ENCODE results near the gene DNHD1. TPM values are rescaled to one million over a fixed set of nuclear protein-coding genes. Genes with fewer than 3 reads are reported as not detected.
A peak's percentile ranks its signal among the peaks of the same experiment; 100 is the strongest.

The DNHD1 gene
- total and polyA plus RNA-seq, 2 of the 4 experiments (the other 2 are of a cell fraction) = 1.8 to 3.6 TPM

- in situ Hi-C loops (cut with MboI; ENCODE audit: low sequenced_read_pairs) = no loop called here
- BruUV-seq (replicated peaks) = no TSS peak
Measured at GRCh38 chr11:6474806-6475500, 22.1 kb upstream of the DNHD1 start.

More at GRCh38 chr11:6474806-6475500, 22.1 kb upstream of the DNHD1 start:
- Histone ChIP-seq H4K8ac (ENCODE audit: low read depth in 2 of 2, low read length in 2 of 2) (peak overlapping the region; percentile 55 to 87), H3K14ac (replicated peaks; ENCODE audit: low read depth, low read length) (no peak overlapping the region), H3K27ac (ENCODE audit: insufficient read depth, low read length) (peak overlapping the region; percentile 0; the same call in 1 of the 2 replicates), H3K4me1 (ENCODE audit: control insufficient read depth, insufficient read depth, low read length) (peaks cover 6% of the 10 kb centered on the region), H2AK5ac (ENCODE audit: low read depth, low read length) (peak overlapping the region; percentile 33; the same call in 1 of the 2 replicates), H3K27me3 (ENCODE audit: control insufficient read depth, insufficient read depth, low read length) (no peaks in the 10 kb centered on the region), H4K5ac (ENCODE audit: low read depth, low read length) (peak overlapping the region; percentile 34), H2BK20ac (ENCODE audit: low read depth, low read length) (no peak overlapping the region), H4K91ac (ENCODE audit: insufficient read depth, low read depth, low read length) (no peak overlapping the region), H3K9ac (ENCODE audit: low read depth, low read length) (peak overlapping the region; percentile 82; the same call in 1 of the 2 replicates), H3K4me3 (ENCODE audit: insufficient read depth, low read depth, low read length) (no peak overlapping the region), H3K23ac (ENCODE audit: low read depth, low read length) (peak overlapping the region; percentile 25), H3K9me1 (ENCODE audit: insufficient read depth, low read length) (peaks cover 11% of the 10 kb centered on the region), H3K4ac (ENCODE audit: low read depth, low read length) (peak overlapping the region; percentile 68; the same call in 1 of the 2 replicates), H4K20me1 (ENCODE audit: insufficient read depth, low read length) (no peaks in the 10 kb centered on the region), H2AFZ (replicated peaks; ENCODE audit: low read length, poor library complexity) (no peak overlapping the region), H2BK5ac (ENCODE audit: low read depth, low read length, poor library complexity, severe bottlenecking) (no peak overlapping the region), H3K18ac (ENCODE audit: low read depth, low read length) (no peak overlapping the region), H2AK9ac (replicated peaks; ENCODE audit: low read depth, low read length, poor library complexity) (peak overlapping the region; percentile 70), H3K79me1 (ENCODE audit: low read depth in 1 of 2, low read length in 2 of 2) (peaks cover 25 to 69% of the 10 kb centered on the region in 2 experiments; a peak in 3 of 4 replicates), H2BK15ac (ENCODE audit: low read depth, low read length) (no peak overlapping the region), H3K36me3 (ENCODE audit: control insufficient read depth, insufficient read depth, low read length) (peaks cover 29% of the 10 kb centered on the region), H2BK120ac (ENCODE audit: low read depth, low read length) (no peak overlapping the region), H3K9me3 (ENCODE audit: control insufficient read depth, insufficient read depth, low read length) (no peaks in the 10 kb centered on the region), H3K4me2 (ENCODE audit: low read depth, low read length) (peak overlapping the region; percentile 92; the same call in 1 of the 2 replicates), H3K56ac (ENCODE audit: extremely low read depth, insufficient read depth, low read length) (peak overlapping the region; percentile 63; the same call in 1 of the 2 replicates)
- ChIA-PET POLR2A (ENCODE audit: unreplicated experiment) (interaction anchor here (0.6 kb wide), 1 partner anchor 282 kb away, joined by 3 read pairs; no protein-coding TSS in a partner anchor), CTCF (interaction anchor here (0.6 to 0.8 kb wide), 2 partner anchors 96 to 220 kb away, joined by 4 read pairs; no protein-coding TSS in a partner anchor)
- intact Hi-C loops (cut with micrococcal nuclease) = loop anchor here (1.0 kb wide), 1 partner anchor 137 kb away; the partner anchor contains the start of gene TAF10
- WGBS, 2 experiments (ENCODE audit: extremely low coverage in 2 of 2, insufficient read length in 1 of 2) = 83% methylated on average over 1 of the region's 3 CpGs; no CpG with 5 or more reads in 1 of the 2 experiments
- DNase-seq = peak; percentile 6
- dilution Hi-C loops (cut with HindIII; ENCODE audit: low sequenced_read_pairs, unreplicated experiment) = no loop called here
- ATAC-seq (ENCODE audit: low read depth) = no peak
- TF ChIP-seq USF2 (IDR thresholded peaks at IDR 0.05; ENCODE audit: low read depth, low read length) (no peak), MAFK (IDR thresholded peaks at IDR 0.05; ENCODE audit: low read depth, low read length) (peak; percentile 4; the same call in 1 of the 2 replicates)
